ENCODE results near the gene MLXIP.
"Not testable (repeated sequence)": the region's sequence is repeated elsewhere in the genome, so short reads cannot be mapped to it uniquely, and the experiment has no call there.

MLXIP gene

DNA sequence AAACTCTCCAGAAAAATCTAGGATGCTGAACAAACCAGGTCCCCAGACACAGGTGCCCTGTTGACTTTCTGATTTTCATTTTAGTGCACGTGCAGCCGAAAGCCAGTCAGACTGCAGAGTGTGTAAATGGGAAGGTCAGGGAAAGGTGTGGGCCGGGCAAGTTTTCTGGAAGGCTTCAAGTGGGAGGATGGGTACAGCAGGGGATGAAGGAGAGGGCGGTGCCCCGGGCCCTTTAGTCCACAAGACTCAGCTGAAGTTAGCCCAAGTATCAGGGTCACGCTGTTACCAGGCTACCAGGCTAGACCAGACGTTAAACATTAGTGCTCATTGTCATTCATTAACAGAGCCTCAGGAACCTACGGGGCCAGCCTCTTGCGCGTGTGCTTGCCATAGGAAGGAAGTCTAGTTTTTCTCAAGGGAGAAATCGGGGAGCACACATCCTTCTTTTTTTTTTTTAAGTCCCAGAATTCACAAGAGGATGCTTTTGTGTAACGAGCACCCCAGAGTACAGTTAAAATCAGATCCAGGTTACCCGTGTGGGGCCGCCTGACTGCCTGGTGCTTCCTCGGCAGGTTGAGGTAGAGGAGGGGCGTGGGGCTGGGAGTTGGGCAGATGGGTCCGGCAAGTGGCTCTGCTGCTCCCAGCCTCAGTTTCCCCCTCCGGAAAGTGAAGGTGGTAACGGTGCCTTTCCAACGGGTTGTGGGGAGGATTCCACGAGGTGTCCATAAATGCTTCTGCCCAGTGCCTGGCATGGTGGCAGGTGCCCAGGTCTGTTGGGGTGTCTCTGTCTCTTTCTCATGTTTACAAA lies 37.8 kb upstream of the MLXIP start:
- Histone ChIP-seq H3K36me3 (peaks cover 99% of the 10 kb centered on the region), H3K9ac (peak overlapping the region; percentile 38; the same call in 1 of the 2 replicates)

DNA sequence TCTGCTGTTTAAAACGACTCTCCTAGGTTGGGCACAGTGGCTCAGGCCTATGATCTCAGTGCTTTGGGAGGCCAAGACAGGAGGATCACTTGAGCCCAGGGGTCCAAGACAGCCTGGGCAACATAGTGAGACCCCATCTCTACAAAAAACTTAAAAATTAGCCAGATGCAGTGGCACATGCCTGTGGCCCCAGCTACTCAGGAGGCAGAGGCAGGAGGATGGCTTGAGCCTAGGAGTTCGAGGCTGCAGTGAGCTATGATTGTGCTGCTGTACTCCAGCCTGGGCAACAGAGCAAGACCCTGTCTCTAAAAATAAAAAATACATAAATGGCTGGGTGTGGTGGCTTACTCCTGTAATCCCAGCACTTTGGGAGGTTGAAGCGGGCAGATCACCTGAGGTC lies 37.1 kb upstream of the MLXIP start:
- H3K27me3 ChIP-seq, H3K9ac ChIP-seq, H3K4me3 ChIP-seq, H3K9me3 ChIP-seq: not testable (repeated sequence)
- H4K20me1 ChIP-seq, result peaks cover 92% of the 10 kb centered on the region
- H3K4me1 ChIP-seq, result peaks cover 40% of the 10 kb centered on the region
- H3K4me2 ChIP-seq, result peak overlapping the region; percentile 63
- peak overlapping the region; percentile 52; the same call in 1 of the 2 replicates for H3K27ac ChIP-seq
- peaks cover 99% of the 10 kb centered on the region for H3K36me3 ChIP-seq

More for the DNA sequence above, 37.8 kb upstream of the MLXIP start:
- Histone ChIP-seq H3K4me2 (peak overlapping the region; percentile 63), H3K27me3 (no peaks in the 10 kb centered on the region), H3K9me3 (no peaks in the 10 kb centered on the region), H3K4me3 (no peak overlapping the region), H4K20me1 (peaks cover 92% of the 10 kb centered on the region), H3K27ac (peak overlapping the region; percentile 52), H3K4me1 (peaks cover 47% of the 10 kb centered on the region)
- TF ChIP-seq Cebpa-rat (IDR thresholded peaks at IDR 0.05), result no peak

DNA sequence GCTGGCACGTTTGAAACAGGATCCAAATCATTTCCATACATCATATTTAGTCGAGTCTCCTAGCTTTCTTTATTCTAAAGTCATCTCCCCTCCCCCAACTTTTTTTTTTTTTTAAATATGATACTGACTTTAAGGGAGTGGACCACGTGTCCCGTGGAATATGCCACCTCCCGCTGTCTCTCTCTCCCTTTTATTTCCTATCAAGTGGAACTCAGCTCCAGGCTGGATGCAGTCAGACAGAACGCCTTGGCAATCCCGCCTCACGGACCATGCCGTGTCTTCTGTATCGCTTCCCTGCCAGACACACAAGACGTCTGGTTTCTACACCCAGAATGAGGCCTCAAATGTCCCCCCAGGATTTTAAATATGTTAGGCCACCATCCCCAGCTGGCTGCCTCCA lies 35.6 kb upstream of the MLXIP start:
- Histone ChIP-seq H3K9me3 (no peaks in the 10 kb centered on the region), H3K36me3 (peaks cover 99% of the 10 kb centered on the region), H3K4me1 (peaks cover 33% of the 10 kb centered on the region), H4K20me1 (peaks cover 90% of the 10 kb centered on the region), H3K4me2 (no peak overlapping the region), H3K27ac (no peak overlapping the region), H3K27me3 (no peaks in the 10 kb centered on the region), H3K9ac (no peak overlapping the region), H3K4me3 (no peak overlapping the region)
- TF ChIP-seq Cebpa-rat (IDR thresholded peaks at IDR 0.05), result no peak

DNA sequence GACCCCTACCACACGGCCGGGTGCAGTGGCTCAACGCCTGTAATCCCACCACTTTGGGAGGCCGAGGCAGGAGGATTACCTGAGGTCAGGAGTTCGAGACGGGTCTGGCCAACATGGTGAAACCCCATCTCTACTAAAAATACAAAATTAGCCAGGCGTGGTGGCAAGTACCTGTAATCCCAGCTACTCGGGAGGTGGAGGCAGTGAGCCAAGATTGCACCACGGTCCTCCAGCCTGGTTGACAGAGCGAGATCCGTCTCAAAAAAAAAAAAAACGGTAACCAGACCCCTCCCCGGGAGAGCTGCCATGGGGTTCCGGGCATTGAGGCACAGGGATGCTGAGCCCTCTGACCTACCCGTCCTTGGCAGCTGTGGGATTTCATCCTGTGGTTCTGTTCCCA lies 35.1 kb upstream of the MLXIP start:
- TF ChIP-seq Cebpa-rat (IDR thresholded peaks at IDR 0.05), result no peak
- Histone ChIP-seq H3K4me2 (no peak overlapping the region), H3K36me3 (peaks cover 99% of the 10 kb centered on the region), H3K27me3 (no peaks in the 10 kb centered on the region), H3K4me3 (no peak overlapping the region), H3K27ac (no peak overlapping the region), H3K4me1 (peaks cover 28% of the 10 kb centered on the region), H3K9ac (no peak overlapping the region), H3K9me3 (no peaks in the 10 kb centered on the region), H4K20me1 (peaks cover 90% of the 10 kb centered on the region)

DNA sequence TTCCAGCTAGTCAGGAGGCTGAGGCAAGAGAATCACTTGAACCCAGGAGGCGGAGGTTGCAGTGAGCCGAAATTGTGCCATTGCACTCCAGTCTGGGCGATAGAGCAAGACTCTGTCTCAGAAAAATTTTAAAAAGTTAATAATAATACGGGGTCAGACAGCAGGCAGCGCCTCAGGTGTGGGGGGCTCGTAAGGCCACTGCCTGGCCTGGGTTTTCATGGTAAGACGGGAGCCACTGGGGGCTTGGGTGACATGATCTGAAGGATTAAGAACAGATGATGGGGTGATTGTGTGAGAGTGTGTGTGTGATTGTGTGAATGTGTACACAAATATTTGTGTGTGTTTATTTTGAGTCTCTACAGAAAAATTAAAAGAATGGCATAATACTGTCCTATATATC lies 33.3 kb upstream of the MLXIP start:
- no peak for TF ChIP-seq Cebpa-rat (IDR thresholded peaks at IDR 0.05)
- H3K4me2 ChIP-seq, result no peak overlapping the region
- no peaks in the 10 kb centered on the region for H3K27me3 ChIP-seq
- no peak overlapping the region for H3K4me3 ChIP-seq
- H3K36me3 ChIP-seq, result peaks cover 99% of the 10 kb centered on the region
- no peaks in the 10 kb centered on the region for H3K9me3 ChIP-seq
- H3K4me1 ChIP-seq, result peaks cover 14% of the 10 kb centered on the region
- H3K9ac ChIP-seq, result no peak overlapping the region
- H3K27ac ChIP-seq, result no peak overlapping the region
- H4K20me1 ChIP-seq, result peaks cover 88% of the 10 kb centered on the region

DNA sequence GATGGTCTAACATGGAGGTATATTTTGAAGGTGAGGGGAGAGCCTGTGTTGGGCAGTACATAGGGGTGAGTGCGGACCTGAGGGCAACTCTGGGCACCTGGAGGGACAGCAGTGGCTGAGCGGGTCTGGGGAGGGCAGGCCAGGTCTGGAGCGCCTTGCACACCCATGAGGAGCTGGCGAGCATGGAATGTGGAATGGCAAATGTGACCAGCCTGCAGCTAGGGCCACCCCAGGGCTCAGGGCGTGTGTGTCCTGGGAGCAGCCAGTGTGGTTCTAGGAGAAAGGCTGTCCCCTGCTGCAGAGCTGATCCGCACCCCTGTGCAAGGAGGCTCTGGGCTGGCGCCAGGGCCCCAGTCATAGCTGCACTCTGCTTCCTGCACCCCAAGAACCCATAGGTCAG lies 32.4 kb upstream of the MLXIP start:
- Histone ChIP-seq H3K4me3 (no peak overlapping the region), H3K27ac (no peak overlapping the region), H3K27me3 (no peaks in the 10 kb centered on the region), H3K4me1 (peaks cover 6% of the 10 kb centered on the region), H3K4me2 (no peak overlapping the region), H4K20me1 (peaks cover 88% of the 10 kb centered on the region), H3K9me3 (no peaks in the 10 kb centered on the region), H3K36me3 (peaks cover 99% of the 10 kb centered on the region), H3K9ac (no peak overlapping the region)
- no peak for TF ChIP-seq Cebpa-rat (IDR thresholded peaks at IDR 0.05)

DNA sequence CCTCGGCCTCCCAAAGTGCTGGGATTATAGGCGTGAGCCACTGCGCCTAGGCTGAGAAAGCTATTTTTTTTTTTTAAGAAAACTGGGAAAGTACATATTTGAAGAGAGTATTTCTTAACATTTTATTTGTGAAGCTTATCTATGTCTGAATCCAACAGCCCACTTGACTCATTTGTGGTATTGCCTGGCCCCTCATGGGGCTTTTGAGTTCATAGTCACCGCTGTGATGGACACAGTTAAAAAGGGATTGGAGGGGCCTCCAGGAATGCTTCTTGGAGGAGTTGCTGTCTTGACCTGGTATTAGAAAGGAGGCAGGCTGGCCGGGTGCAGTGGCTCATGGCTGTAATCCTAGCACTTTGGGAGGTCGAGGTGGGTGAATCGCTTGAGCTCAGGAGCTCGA lies 30.4 kb upstream of the MLXIP start:
- no peaks in the 10 kb centered on the region for H3K27me3 ChIP-seq
- no peaks in the 10 kb centered on the region for H3K4me1 ChIP-seq
- TF ChIP-seq Cebpa-rat (IDR thresholded peaks at IDR 0.05), result no peak
- H4K20me1 ChIP-seq, result peaks cover 90% of the 10 kb centered on the region
- H3K9ac ChIP-seq, result 0 out of 2 replicates have a peak overlapping the region, but pooled peaks have one; percentile 10
- H3K27ac ChIP-seq, result no peak overlapping the region
- no peak overlapping the region for H3K4me3 ChIP-seq
- H3K9me3 ChIP-seq, result no peaks in the 10 kb centered on the region
- H3K4me2 ChIP-seq, result no peak overlapping the region
- H3K36me3 ChIP-seq, result peaks cover 99% of the 10 kb centered on the region

DNA sequence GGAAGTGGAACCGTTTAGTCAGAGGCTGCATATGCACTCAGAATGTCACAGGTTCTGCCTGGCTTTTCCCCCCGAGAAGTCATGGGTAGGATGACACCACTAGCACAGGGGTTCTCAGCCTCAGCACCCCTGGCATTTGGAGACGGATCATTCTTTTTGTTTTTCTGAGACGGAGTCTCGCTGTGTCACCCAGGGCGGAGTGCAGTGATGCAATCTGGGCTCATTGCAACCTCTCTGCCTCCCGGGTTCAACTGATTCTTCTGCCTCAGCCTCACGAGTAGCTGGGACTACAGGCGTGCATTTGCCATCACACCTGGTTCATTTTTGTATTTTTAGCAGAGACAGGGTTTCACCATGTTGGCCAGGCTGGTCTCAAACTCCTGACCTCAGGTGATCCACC lies 28.7 kb upstream of the MLXIP start:
- H3K27ac ChIP-seq, result no peak overlapping the region
- H4K20me1 ChIP-seq, result peaks cover 89% of the 10 kb centered on the region
- no peak overlapping the region for H3K4me3 ChIP-seq
- TF ChIP-seq Cebpa-rat (IDR thresholded peaks at IDR 0.05), result no peak
- no peak overlapping the region for H3K9ac ChIP-seq
- H3K4me2 ChIP-seq, result no peak overlapping the region
- no peaks in the 10 kb centered on the region for H3K4me1 ChIP-seq
- H3K27me3 ChIP-seq, result no peaks in the 10 kb centered on the region
- H3K9me3 ChIP-seq, result no peaks in the 10 kb centered on the region
- H3K36me3 ChIP-seq, result peaks cover 90% of the 10 kb centered on the region

DNA sequence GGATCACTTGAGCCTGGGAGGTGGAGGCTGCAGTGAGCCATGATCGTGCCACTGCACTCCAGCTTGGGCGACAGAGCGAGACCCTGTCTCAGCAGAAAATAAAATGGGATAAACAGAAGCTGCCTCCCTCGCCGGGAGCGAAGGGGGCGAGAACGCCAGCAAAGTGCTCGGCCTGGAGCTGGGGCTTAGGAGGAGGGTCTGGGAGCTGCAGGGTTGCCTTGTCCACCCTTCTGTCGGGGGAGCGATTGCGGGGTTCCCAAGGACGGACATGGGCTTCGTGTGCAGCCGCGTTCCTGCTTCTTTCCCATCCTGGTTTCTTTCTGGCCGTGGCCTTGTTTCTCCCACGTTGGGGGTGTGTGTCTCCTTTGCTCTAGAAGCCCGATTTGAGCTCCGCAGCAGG lies 27.9 kb upstream of the MLXIP start:
- Histone ChIP-seq H3K4me3 (no peak overlapping the region), H3K27ac (no peak overlapping the region; the same call in 1 of the 2 replicates), H4K20me1 (peaks cover 90% of the 10 kb centered on the region), H3K4me2 (no peak overlapping the region), H3K36me3 (peaks cover 90% of the 10 kb centered on the region), H3K9ac (no peak overlapping the region), H3K4me1 (no peaks in the 10 kb centered on the region), H3K27me3 (no peaks in the 10 kb centered on the region), H3K9me3 (no peaks in the 10 kb centered on the region)
- no peak for TF ChIP-seq Cebpa-rat (IDR thresholded peaks at IDR 0.05)

DNA sequence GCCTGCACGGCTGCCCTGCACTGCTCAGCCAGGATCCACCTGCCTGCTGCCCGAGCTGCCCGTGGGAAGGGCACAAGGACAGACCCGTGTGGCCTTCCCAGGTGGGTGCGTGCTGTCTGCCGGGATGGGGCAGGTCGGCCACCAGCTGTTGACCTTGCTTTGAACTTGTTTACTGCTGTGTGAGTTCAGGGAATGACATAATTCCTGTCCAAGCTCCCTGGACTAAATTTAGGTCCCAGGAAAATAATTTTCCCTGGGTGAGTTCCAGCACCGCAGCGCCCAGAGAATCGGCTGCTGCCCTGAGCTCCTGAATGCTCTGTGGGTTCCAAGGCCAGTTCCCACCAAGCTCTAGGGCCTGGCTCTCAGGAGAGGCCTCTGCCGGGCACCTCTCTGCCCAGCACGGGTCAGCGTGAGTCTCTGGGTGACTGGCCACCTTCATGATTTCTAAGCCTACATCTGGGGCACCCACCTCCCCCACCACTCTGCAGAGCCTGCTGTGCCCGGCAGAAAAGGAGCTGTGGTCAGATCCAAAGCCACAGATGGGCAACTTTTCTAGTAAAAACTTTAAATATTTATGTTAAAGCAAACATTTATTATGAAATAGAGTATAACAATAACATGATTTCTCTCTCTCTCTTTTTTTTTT lies 27.2 kb upstream of the MLXIP start:
- Histone ChIP-seq H3K27me3 (no peaks in the 10 kb centered on the region), H3K9ac (no peak overlapping the region), H3K27ac (no peak overlapping the region; the same call in 1 of the 2 replicates), H3K9me3 (no peaks in the 10 kb centered on the region), H3K4me2 (no peak overlapping the region), H3K4me1 (no peaks in the 10 kb centered on the region), H4K20me1 (peaks cover 90% of the 10 kb centered on the region), H3K4me3 (no peak overlapping the region), H3K36me3 (peaks cover 90% of the 10 kb centered on the region)
- no peak for TF ChIP-seq Cebpa-rat (IDR thresholded peaks at IDR 0.05)

Data from BLaER1 (cell line).